Stimulated activated CD4-positive, alpha-beta T cell treated with anti-CD3 and anti-CD28 coated beads, Interleukin-4, amount 100 ng/mL, for 24 hours (primary cell): ENCODE data around the gene CEP63.

Source experiments
- DNase-seq: peaks from one replicate; pipeline ENCODE4 v3.0.0-alpha.2; 2020

The CEP63 gene

GRCh38 chr3:134471521-134472193 lies 14.2 kb upstream of the CEP63 start:
- DNase-seq = no peak

- DNase-seq = no peak
Measured at GRCh38 chr3:134472831-134473230, 13.0 kb upstream of the CEP63 start.

DNA sequence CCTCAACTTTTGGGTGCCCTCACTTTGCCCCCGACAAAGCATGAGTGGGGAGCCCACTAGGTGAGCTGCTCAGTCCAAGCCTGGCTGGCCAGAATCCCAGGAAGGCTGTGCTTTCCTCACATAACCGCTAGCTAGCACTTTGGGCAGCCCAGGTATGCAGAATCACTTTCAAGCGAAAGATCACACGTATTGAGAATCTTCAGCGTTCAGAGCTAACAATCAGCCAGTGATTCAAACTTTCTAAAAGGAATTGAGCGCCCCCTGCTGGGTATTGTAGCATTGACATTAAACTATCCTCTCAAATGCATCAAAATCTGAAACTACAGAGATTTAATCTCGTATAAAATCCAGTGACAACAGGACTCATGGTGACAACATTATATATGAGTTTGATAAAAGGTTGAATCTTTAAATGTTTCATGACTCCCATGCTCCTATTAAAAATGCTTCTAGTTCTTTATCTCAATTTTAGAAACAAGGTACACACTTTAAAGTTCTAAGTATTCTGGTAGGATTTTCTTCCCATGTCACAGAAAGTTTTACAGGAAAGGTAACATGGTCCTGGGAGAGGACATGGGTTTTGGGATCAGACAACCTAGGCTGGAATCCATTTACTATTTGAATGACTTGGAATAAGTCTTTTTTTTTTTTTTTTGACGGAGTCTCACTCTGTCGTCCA lies 11.8 kb upstream of the CEP63 start:
- peak; percentile 86 for DNase-seq

DNA sequence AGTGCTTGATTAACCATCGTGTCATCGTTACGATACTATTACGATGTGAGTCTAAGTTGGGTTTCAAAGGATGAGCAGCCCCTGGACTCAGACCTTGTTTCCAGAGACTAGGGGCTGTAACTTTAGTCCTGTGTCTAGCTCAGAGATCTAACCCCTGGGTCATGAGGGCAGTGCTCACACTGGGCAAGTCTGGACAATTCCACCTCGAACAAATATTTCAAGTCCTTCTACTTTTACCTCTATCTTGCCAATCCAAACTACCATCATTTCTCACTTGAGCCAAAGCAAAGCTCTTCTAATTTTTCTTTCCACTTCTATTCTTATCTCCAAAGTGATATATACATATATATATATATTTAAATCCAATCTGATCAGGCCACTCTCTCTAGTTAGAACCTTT lies 10.9 kb upstream of the CEP63 start:
- DNase-seq = no peak

GRCh38 chr3:134476306-134476705 lies 9.6 kb upstream of the CEP63 start:
- DNase-seq = no peak

GRCh38 chr3:134477002-134477401 lies 8.9 kb upstream of the CEP63 start:
- no peak for DNase-seq

GRCh38 chr3:134477938-134478337 lies 7.9 kb upstream of the CEP63 start:
- no peak for DNase-seq

GRCh38 chr3:134480546-134480945 lies 5.3 kb upstream of the CEP63 start:
- no peak for DNase-seq

DNA sequence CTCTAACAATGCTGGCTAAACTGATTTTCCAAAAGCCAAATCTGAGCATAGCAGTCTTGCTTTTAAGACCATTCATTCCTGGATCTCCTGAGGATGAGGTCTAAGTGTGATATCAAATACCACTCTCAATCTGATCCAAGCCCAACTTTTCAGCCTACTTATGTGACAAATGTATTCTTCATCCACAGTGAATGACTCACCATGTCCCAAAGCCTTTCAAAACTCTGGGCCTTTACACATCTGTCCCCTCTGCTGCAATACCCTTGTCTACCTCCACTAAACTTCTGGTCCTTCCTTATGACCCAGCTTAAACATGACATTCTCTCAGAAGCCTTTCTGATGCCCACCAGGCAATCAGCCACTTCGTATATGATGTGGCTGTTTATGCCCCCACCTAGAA lies 4.7 kb upstream of the CEP63 start:
- DNase-seq = no peak

DNA sequence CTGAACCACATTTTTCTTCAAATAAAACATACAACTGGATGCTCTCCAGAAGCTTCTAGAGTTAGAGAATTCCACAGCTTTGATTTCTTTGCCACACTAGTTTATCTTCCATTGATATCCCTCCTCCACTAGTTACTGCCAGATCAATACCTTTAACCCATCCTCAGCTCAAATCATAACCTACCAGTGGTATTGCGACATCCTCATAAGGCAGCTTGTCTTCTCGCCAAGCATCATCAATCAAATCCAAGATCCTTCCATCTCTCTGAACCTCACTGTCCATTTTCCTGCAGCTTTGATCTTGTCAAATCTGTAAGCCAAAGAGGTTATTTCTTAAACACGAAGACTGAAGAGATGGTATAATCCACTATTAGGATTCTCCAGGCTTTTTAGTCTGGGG lies 3.2 kb upstream of the CEP63 start:
- no peak for DNase-seq

DNA sequence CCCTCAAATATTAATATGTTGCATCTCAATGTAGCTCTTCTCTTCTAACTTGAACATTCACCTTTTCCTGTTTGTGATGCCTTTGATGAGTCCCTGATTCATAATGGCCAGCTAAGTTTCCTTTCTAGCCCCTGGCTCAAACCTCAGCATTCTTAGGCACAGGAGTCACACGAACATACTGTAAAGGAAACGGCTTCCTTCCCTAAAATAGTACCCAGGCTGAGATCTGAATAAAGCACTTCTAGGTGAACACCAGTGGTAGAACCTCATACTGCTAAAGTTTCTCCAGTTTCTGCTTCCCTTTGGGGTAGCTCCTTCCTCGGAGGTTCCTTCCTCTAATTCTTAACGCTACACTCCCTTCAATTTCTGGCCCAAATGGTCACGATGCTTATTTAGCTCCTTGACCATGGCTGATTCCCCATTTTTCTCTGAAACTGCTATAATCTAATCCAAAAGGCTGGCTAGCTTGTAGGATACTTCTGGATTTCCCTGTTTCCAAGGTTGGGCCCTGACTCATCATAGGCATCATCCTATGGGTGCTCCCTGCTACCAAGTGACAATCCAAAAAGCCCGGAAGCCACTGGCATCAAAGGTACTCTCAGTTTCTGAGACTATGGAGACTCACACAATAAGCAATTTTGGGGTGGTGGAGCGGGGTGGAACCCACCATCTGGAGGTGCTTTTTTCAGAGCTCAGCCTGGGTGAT lies 2.5 kb upstream of the CEP63 start:
- DNase-seq = no peak

DNA sequence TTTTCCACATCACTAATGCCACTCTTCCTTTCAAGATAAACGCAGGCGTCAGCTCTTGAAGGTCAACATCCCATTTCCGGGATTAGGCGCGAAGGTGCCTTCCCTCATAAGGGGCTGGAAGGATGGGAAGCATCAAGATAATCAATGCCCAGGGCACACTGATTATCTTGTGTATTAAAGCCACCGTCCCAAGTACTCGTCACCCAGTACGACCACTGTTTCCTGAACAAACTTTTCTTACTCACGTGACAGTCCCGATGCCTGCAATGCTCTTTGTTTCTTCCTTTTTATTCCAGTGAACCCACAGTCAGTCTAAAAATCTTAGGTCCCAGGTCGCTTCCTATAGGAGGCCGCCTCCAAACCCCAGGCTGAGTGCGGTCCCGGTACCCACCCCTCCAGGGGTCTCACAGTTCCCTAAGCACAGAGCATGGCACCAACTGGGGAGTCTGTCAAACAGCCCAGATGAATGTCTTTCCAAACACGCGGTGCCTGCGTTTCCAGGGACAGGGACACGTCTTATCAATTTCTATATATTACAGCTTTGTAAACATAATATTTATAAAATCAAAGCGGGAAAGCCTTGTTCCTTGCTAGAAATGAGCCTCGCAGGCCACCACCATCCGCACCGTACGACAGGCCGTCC lies 661 bp upstream of the CEP63 start:
- no peak for DNase-seq

- DNase-seq = no peak
Measured at GRCh38 chr3:134486577-134487041, 752 bp downstream of the CEP63 start.

DNA sequence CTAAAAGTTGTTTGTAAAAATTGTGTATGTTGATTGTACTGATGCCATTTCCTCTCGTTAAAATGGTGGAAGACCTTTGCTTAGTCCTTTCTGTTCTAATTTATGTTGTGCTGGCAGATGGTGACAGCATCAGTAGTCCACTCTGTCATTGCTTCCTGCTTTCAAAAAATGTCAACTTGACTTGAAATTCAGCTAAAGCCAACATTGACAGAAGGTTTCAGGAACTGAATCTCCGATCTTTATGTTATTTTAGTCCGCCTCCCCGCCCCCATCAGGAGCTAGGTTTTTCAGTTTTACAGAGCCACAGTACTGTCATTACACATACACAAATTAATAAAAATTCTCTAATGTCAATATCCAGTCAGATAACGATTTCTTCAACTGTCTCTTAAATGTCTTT lies 1.5 kb downstream of the CEP63 start:
- DNase-seq = no peak

- no peak for DNase-seq
Measured at GRCh38 chr3:134494495-134494894, 8.6 kb downstream of the CEP63 start.

DNA sequence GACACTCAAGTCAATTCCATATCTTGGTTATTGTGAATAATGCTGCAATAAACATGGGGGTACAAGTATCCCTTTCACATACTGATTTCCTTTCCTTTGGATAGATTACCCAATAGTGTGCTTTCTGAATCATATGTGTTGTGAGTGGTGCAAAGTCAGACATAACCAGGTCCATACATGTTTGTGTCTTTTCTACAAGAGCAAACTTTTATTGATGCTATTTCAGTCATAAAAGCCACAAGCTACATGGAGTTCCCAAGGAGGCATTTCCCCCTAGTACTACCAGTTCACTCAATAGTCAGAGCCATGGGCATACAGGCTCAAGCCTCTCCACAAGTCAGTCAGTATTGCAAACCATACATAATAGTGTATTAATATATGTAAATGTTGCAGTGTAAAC lies 10.1 kb downstream of the CEP63 start:
- no peak for DNase-seq

DNA sequence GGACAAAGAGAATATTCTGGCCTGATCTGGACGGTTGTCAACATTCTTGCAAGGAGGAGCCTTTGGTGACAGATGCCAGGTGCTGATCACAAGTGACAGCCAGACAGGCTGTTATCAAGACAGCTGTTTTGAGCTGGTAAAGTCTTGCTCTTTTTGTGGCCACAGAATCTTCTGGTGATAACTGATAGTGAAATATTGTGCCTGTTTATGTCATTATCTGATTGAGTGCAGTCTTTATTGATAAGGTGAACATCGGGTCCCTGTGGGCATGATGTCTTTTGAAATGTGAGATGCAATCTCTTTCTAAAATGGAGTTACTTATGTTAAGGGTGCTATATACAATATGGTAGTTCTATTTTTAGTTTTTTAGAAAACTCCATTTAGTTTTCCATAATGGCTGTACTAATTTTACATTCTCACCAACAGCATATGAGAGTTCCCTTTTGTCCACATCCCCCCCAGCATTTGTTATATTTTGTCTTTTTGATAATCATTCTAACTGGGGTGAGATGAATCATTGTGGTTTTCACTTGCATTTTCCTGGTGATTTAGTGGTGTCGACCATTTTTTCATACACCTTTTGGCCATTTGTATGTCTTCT lies 10.7 kb downstream of the CEP63 start:
- no peak for DNase-seq

DNA sequence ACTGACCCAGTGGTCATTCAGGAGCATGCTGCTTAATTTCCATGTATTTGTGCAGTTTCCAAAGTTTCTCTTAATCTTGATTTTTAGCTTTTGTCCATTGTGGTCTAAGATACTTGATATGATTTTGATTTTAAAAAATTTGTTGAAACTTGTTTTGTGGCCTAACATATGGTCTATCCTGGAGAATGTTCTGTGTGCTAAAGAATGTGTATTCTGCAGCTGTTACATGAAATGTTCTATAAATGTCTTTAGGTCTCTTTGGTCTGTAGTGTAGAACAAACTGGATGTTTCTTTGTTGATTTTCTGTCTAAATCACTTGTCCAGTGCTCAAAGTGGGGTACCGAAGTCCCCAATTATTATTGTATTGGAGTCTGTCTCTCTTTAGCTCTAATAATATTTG lies 17.4 kb downstream of the CEP63 start:
- DNase-seq = no peak

DNA sequence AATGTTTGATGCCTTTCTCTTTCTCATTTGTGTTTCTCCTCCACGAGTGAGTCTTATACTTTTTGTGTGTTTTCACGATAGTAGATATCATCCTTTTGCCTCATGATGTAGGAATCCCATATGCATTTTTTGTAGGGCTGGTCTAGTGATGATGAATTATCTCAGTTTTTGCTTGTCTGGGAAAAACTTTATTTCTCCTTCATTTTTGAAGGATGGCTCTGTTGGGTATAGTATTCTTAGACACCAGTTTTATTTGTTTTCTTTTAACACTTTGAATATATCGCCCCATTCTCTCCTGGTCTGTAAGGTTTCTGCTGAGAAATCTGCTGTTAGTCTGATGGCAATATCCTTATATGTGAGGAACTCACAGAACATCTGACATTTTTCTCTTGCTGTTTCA lies 18.3 kb downstream of the CEP63 start:
- no peak for DNase-seq

DNA sequence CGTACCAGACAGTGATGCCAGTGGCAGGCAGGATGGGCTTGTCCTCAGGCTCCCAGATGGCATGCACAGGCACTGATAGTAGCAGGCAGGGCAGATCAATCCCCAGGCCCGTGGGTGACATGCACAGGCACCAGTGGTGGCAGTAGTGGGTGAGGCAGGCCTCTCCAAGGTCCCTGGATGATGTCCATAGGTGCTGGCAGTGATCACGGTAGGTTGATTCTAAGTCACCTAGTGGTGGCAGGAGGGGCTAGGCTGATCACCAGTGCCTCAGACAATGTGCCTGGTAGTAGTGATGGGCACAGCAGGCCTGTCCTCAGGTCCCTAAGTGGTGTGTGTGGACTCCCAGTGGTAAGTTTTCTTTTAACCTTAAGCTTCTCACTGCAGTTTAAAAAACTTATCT lies 19.6 kb downstream of the CEP63 start:
- DNase-seq = no peak

DNA sequence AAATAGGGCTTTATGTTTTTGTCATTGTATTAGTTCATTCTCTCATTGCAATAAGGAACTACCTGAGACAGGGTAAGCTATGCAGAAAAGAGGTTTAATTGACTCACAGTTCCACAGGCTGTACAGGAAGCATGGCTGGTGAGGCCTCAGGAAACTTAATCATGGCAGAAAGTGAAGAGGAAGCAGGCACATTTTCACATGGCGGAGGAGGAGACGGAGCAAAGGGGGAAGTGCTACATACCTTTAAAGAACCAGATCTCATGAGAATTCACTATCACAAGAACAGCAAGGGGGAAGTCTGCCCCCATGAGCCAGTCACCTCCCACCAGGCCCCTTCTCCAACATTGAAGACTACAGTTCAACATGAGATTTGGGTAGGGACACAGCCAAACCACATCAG lies 25.6 kb downstream of the CEP63 start:
- no peak for DNase-seq

- DNase-seq = no peak
Measured at GRCh38 chr3:134516905-134517304, 31.0 kb downstream of the CEP63 start.

DNA sequence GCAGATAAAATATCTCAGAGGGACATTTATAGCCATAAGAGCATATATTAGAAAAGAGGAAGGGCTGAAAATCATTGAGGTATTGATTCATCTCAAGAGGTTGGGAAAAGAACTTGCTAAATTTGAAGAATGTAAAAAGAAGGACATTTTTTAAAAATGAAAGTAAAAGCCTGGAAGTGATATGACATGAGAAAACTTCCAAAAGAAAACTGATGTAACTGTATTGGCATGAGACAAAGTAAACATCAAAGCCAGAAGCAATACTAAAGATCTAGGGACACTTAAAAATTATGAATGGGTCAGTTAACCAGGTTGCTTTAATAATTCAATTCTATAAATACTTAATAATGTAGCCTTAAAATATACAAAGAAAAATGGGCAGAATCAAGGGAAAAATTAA lies 31.9 kb downstream of the CEP63 start:
- no peak for DNase-seq
